ENCODE data around the gene SCNM1. TPM values are rescaled to one million over a fixed set of nuclear protein-coding genes. Genes with fewer than 3 reads are reported as not detected.
A peak's percentile ranks its signal among the peaks of the same experiment; 100 is the strongest.

SCNM1 gene
- total and polyA plus RNA-seq, 2 experiments from 2014 or later, result 27.1 to 92.3 TPM

DNA sequence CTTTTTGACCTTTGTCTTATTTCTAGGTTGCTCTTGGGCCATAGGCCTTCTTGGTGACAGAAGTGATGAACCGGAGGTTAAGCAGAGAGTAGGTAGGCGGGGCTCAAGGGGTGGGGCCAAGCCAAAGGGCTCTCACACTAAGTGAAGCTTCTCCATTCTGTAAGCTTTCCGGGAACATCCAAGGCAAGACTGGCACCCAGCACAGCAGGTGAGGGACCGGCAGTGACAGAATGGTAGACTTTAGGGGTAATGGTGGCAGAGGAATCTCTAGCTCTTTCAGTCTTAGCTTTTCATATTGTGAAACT, 9.5 kb upstream of the SCNM1 start, which contains the start of gene TNFAIP8L2:
TNFAIP8L2 (plus strand) TSS at position 135 of the 305 bp plus-strand sequence. CDS start 2,049 bp downstream, outside the sequence.
- peak within 1 kb of the TSS; percentile 55; the same call in 1 of the 2 replicates for H3K4me2 ChIP-seq
- Mint-ChIP-seq H3K36me3 (ENCODE audit: low read depth) (peaks cover 7% of the 10 kb centered on the region), H3K9me3 (no peaks in the 10 kb centered on the region), H3K4me3 (no peak within 1 kb of the TSS), H3K27ac (no peak within 1 kb of the TSS; the same call in 1 of the 2 replicates), H3K27me3 (ENCODE audit: insufficient read depth, low read depth, poor library complexity) (peaks cover 11% of the 10 kb centered on the region), H3K4me1 (peaks cover 12% of the 10 kb centered on the region; the same call in 2 of the 3 replicates)
- 0 out of 2 replicates have a peak, but pooled peaks cover under 1% of the 10 kb centered on the region for H3K36me3 ChIP-seq (ENCODE audit: insufficient read depth)
- TF ChIP-seq JUNB (IDR thresholded peaks at IDR 0.05; ENCODE audit: unreplicated experiment), result no peak
- TF ChIP-seq, protein P1, sequence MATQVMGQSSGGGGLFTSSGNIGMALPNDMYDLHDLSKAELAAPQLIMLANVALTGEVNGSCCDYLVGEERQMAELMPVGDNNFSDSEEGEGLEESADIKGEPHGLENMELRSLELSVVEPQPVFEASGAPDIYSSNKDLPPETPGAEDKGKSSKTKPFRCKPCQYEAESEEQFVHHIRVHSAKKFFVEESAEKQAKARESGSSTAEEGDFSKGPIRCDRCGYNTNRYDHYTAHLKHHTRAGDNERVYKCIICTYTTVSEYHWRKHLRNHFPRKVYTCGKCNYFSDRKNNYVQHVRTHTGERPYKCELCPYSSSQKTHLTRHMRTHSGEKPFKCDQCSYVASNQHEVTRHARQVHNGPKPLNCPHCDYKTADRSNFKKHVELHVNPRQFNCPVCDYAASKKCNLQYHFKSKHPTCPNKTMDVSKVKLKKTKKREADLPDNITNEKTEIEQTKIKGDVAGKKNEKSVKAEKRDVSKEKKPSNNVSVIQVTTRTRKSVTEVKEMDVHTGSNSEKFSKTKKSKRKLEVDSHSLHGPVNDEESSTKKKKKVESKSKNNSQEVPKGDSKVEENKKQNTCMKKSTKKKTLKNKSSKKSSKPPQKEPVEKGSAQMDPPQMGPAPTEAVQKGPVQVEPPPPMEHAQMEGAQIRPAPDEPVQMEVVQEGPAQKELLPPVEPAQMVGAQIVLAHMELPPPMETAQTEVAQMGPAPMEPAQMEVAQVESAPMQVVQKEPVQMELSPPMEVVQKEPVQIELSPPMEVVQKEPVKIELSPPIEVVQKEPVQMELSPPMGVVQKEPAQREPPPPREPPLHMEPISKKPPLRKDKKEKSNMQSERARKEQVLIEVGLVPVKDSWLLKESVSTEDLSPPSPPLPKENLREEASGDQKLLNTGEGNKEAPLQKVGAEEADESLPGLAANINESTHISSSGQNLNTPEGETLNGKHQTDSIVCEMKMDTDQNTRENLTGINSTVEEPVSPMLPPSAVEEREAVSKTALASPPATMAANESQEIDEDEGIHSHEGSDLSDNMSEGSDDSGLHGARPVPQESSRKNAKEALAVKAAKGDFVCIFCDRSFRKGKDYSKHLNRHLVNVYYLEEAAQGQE (IDR thresholded peaks at IDR 0.05; ENCODE audit: unreplicated experiment), result no peak
- TF ChIP-seq STAT1 (IDR thresholded peaks at IDR 0.05; ENCODE audit: unreplicated experiment), result no peak
- no peak for TF ChIP-seq EZH2 (IDR thresholded peaks at IDR 0.05; ENCODE audit: low read depth, unreplicated experiment)
- no peak for TF ChIP-seq EZH2phosphoT487 (IDR thresholded peaks at IDR 0.05; ENCODE audit: unreplicated experiment)
- TF ChIP-seq, protein P2, sequence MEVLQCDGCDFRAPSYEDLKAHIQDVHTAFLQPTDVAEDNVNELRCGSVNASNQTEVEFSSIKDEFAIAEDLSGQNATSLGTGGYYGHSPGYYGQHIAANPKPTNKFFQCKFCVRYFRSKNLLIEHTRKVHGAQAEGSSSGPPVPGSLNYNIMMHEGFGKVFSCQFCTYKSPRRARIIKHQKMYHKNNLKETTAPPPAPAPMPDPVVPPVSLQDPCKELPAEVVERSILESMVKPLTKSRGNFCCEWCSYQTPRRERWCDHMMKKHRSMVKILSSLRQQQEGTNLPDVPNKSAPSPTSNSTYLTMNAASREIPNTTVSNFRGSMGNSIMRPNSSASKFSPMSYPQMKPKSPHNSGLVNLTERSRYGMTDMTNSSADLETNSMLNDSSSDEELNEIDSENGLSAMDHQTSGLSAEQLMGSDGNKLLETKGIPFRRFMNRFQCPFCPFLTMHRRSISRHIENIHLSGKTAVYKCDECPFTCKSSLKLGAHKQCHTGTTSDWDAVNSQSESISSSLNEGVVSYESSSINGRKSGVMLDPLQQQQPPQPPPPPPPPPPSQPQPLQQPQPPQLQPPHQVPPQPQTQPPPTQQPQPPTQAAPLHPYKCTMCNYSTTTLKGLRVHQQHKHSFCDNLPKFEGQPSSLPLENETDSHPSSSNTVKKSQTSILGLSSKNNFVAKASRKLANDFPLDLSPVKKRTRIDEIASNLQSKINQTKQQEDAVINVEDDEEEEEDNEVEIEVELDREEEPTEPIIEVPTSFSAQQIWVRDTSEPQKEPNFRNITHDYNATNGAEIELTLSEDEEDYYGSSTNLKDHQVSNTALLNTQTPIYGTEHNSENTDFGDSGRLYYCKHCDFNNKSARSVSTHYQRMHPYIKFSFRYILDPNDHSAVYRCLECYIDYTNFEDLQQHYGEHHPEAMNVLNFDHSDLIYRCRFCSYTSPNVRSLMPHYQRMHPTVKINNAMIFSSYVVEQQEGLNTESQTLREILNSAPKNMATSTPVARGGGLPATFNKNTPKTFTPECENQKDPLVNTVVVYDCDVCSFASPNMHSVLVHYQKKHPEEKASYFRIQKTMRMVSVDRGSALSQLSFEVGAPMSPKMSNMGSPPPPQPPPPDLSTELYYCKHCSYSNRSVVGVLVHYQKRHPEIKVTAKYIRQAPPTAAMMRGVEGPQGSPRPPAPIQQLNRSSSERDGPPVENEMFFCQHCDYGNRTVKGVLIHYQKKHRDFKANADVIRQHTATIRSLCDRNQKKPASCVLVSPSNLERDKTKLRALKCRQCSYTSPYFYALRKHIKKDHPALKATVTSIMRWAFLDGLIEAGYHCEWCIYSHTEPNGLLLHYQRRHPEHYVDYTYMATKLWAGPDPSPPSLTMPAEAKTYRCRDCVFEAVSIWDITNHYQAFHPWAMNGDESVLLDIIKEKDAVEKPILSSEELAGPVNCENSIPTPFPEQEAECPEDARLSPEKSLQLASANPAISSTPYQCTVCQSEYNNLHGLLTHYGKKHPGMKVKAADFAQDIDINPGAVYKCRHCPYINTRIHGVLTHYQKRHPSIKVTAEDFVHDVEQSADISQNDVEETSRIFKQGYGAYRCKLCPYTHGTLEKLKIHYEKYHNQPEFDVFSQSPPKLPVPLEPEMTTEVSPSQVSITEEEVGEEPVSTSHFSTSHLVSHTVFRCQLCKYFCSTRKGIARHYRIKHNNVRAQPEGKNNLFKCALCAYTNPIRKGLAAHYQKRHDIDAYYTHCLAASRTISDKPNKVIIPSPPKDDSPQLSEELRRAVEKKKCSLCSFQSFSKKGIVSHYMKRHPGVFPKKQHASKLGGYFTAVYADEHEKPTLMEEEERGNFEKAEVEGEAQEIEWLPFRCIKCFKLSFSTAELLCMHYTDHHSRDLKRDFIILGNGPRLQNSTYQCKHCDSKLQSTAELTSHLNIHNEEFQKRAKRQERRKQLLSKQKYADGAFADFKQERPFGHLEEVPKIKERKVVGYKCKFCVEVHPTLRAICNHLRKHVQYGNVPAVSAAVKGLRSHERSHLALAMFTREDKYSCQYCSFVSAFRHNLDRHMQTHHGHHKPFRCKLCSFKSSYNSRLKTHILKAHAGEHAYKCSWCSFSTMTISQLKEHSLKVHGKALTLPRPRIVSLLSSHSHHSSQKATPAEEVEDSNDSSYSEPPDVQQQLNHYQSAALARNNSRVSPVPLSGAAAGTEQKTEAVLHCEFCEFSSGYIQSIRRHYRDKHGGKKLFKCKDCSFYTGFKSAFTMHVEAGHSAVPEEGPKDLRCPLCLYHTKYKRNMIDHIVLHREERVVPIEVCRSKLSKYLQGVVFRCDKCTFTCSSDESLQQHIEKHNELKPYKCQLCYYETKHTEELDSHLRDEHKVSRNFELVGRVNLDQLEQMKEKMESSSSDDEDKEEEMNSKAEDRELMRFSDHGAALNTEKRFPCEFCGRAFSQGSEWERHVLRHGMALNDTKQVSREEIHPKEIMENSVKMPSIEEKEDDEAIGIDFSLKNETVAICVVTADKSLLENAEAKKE (CRISPR knock-in tag; IDR thresholded peaks at IDR 0.05), result no peak
- no peak for TF ChIP-seq CREB1 (CRISPR knock-in tag; IDR thresholded peaks at IDR 0.05; ENCODE audit: low read depth)
- TF ChIP-seq, protein P3, sequence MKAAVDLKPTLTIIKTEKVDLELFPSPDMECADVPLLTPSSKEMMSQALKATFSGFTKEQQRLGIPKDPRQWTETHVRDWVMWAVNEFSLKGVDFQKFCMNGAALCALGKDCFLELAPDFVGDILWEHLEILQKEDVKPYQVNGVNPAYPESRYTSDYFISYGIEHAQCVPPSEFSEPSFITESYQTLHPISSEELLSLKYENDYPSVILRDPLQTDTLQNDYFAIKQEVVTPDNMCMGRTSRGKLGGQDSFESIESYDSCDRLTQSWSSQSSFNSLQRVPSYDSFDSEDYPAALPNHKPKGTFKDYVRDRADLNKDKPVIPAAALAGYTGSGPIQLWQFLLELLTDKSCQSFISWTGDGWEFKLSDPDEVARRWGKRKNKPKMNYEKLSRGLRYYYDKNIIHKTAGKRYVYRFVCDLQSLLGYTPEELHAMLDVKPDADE (IDR thresholded peaks at IDR 0.05), result no peak
- TF ChIP-seq NANOG (IDR thresholded peaks at IDR 0.05; ENCODE audit: borderline replicate concordance), result no peak
- TF ChIP-seq POLR2AphosphoS5 (IDR thresholded peaks at IDR 0.05; ENCODE audit: low read depth), result no peak
- TF ChIP-seq ZNF114 (CRISPR knock-in tag; IDR thresholded peaks at IDR 0.05), result no peak
- H3K9me2 ChIP-seq (ENCODE audit: insufficient read depth), result no peaks in the 10 kb centered on the region
- peak; percentile 80 for ATAC-seq
- no peaks in the 10 kb centered on the region for H3K27me3 ChIP-seq (ENCODE audit: insufficient read depth)
- DNase-seq (ENCODE audit: low spot score), result peak; percentile 44
- no peak within 1 kb of the TSS for H3K4me3 ChIP-seq
- no peaks in the 10 kb centered on the region; the same call in 1 of the 2 replicates for H3F3A ChIP-seq (replicated peaks; ENCODE audit: low read depth)
- H2AFZ ChIP-seq, result no peak within 1 kb of the TSS
- peaks cover 5% of the 10 kb centered on the region; the same call in 1 of the 2 replicates for H3K4me1 ChIP-seq (ENCODE audit: insufficient read depth)
- no peaks in the 10 kb centered on the region for H3K79me2 ChIP-seq (replicated peaks; ENCODE audit: insufficient read depth)
- peak within 1 kb of the TSS; percentile 32; the same call in 1 of the 2 replicates for H3K27ac ChIP-seq (ENCODE audit: low read depth)
- no peaks in the 10 kb centered on the region for H4K20me1 ChIP-seq (replicated peaks; ENCODE audit: insufficient read depth)

Measured in GM23338 (cell line).